HEK293 (cell line): ENCODE measurements around the gene RPEL1.

Experiments
- CTCF ChIA-PET: fragments of 350-600 bp; formaldehyde crosslinking; extraction: SDS; loops from one replicate; lab custom pipeline; 2021; ENCODE audit warnings: antibody characterized with exemption; lab: Yijun Ruan, JAX
- POLR2A ChIA-PET: fragments of 300-600 bp; formaldehyde crosslinking; extraction: SDS; loops from one replicate; lab custom pipeline; 2020; ENCODE audit warnings: antibody characterized with exemption, inconsistent platforms; lab: Yijun Ruan, JAX
- H3K27ac ChIP-seq: fragments of 200-500 bp; sonication (Bioruptor generic); 2 replicates; pipeline ENCODE4 v1.5.1; 2014; ENCODE audit warnings: low read depth, low read length, control low read depth, inconsistent platforms; ENCODE audit errors: extremely low read depth
- H3K36me3 ChIP-seq, 2 experiments: fragments of 200-500 bp in 1 of 2; sonication (Bioruptor generic) in 1 of 2; 1 replicate in 1 of 2; 2 replicates in 1 of 2; pipeline ENCODE4 v1.5.1; 2014 to 2017; ENCODE audit warnings: inconsistent platforms in 2 of 2, low read length in 2 of 2; ENCODE audit not compliant: control insufficient read depth in 2 of 2, insufficient read depth in 1 of 2
- H3K4me1 ChIP-seq: fragments of 200-500 bp; sonication (Bioruptor generic); 2 replicates; pipeline ENCODE4 v1.5.1; 2014; ENCODE audit warnings: mild to moderate bottlenecking, low read length, inconsistent platforms; ENCODE audit not compliant: control insufficient read depth, insufficient read depth
- H3K4me3 ChIP-seq: 2 replicates; pipeline ENCODE4 v1.5.1; 2011; ENCODE audit warnings: low read depth, mild to moderate bottlenecking, control low read depth, low read length, moderate library complexity
- H3K9me3 ChIP-seq: fragments of 200-500 bp; sonication (Bioruptor generic); 2 replicates; pipeline ENCODE4 v1.5.1; 2014; ENCODE audit warnings: low read depth, low read length, inconsistent platforms; ENCODE audit not compliant: control insufficient read depth, insufficient read depth
- CTCF ChIP-seq: fragments of 450-650 bp; formaldehyde crosslinking; IDR thresholded peaks from 2 replicates; pipeline ENCODE4 v1.5.1; 2016; ENCODE audit warnings: missing biosample characterization, missing genetic modification characterization
- FEZF1 ChIP-seq: fragments of 450-650 bp; formaldehyde crosslinking; IDR thresholded peaks from 2 replicates; pipeline ENCODE4 v1.5.1; 2016; ENCODE audit warnings: missing biosample characterization, missing genetic modification characterization
- INSM2 ChIP-seq: fragments of 450-650 bp; formaldehyde crosslinking; IDR thresholded peaks from 2 replicates; pipeline ENCODE4 v1.5.1; 2016; ENCODE audit warnings: missing biosample characterization, missing genetic modification characterization
- KLF7 ChIP-seq: fragments of 450-650 bp; formaldehyde crosslinking; IDR thresholded peaks from 2 replicates; pipeline ENCODE4 v1.5.1; 2016; ENCODE audit warnings: missing biosample characterization, missing genetic modification characterization, borderline replicate concordance
- MYNN ChIP-seq: fragments of 450-650 bp; formaldehyde crosslinking; IDR thresholded peaks from 2 replicates; pipeline ENCODE4 v1.5.1; 2016; ENCODE audit warnings: missing biosample characterization, missing genetic modification characterization, borderline replicate concordance
- MZF1 ChIP-seq: fragments of 450-650 bp; formaldehyde crosslinking; IDR thresholded peaks from 2 replicates; pipeline ENCODE4 v1.5.1; 2017; ENCODE audit warnings: missing biosample characterization, missing genetic modification characterization, borderline replicate concordance
- SP2 ChIP-seq: fragments of 450-650 bp; formaldehyde crosslinking; IDR thresholded peaks from 2 replicates; pipeline ENCODE4 v1.5.1; 2016; ENCODE audit warnings: missing biosample characterization, missing genetic modification characterization
- YY1 ChIP-seq: fragments of 450-650 bp; formaldehyde crosslinking; IDR thresholded peaks from 2 replicates; pipeline ENCODE4 v1.5.1; 2018; ENCODE audit warnings: missing biosample characterization, missing genetic modification characterization
- ZBTB17 ChIP-seq: fragments of 450-650 bp; formaldehyde crosslinking; IDR thresholded peaks from 2 replicates; pipeline ENCODE4 v1.5.1; 2016; ENCODE audit warnings: missing biosample characterization, missing genetic modification characterization
- ZEB2 ChIP-seq: fragments of 450-650 bp; formaldehyde crosslinking; IDR thresholded peaks from 2 replicates; pipeline ENCODE4 v1.5.1; 2016; ENCODE audit warnings: missing biosample characterization, missing genetic modification characterization
- ZNF140 ChIP-seq: fragments of 450-650 bp; formaldehyde crosslinking; IDR thresholded peaks from 2 replicates; pipeline ENCODE4 v1.5.1; 2016; ENCODE audit warnings: missing biosample characterization, missing genetic modification characterization
- ZNF184 ChIP-seq: fragments of 450-650 bp; IDR thresholded peaks from 2 replicates; pipeline ENCODE4 v1.5.1; 2018; ENCODE audit warnings: missing biosample characterization, mild to moderate bottlenecking, missing genetic modification characterization
- ZNF274 ChIP-seq, 2 experiments: fragments of 200-500 bp in 1 of 2; fragments of 450-650 bp in 1 of 2; sonication (Bioruptor generic) in 1 of 2; formaldehyde crosslinking in 1 of 2; IDR thresholded peaks; 2 replicates each; pipeline versions ENCODE4 v1.5.1 to v1.6.1; 2014 to 2016; ENCODE audit warnings: borderline replicate concordance in 1 of 2, inconsistent platforms in 1 of 2, low read length in 1 of 2, missing biosample characterization in 1 of 2, missing genetic modification characterization in 1 of 2
- ZNF311 ChIP-seq: fragments of 450-650 bp; formaldehyde crosslinking; IDR thresholded peaks from 2 replicates; pipeline ENCODE4 v1.5.1; 2017; ENCODE audit warnings: missing biosample characterization, missing genetic modification characterization, borderline replicate concordance
- ZNF341 ChIP-seq: fragments of 450-650 bp; formaldehyde crosslinking; IDR thresholded peaks from 2 replicates; pipeline ENCODE4; 2016; ENCODE audit warnings: low read depth, missing biosample characterization, missing genetic modification characterization
- ZNF366 ChIP-seq: fragments of 450-650 bp; formaldehyde crosslinking; conservative IDR thresholded peaks from 2 replicates; pipeline ENCODE4 v1.5.1; 2016; ENCODE audit warnings: missing biosample characterization, missing genetic modification characterization
- ZNF449 ChIP-seq: fragments of 450-650 bp; formaldehyde crosslinking; IDR thresholded peaks from 2 replicates; pipeline ENCODE4 v1.5.1; 2017; ENCODE audit warnings: missing biosample characterization, mild to moderate bottlenecking, missing genetic modification characterization, moderate library complexity
- ZNF48 ChIP-seq: fragments of 450-650 bp; formaldehyde crosslinking; IDR thresholded peaks from 2 replicates; pipeline ENCODE4 v1.5.1; 2016; ENCODE audit warnings: missing biosample characterization, missing genetic modification characterization
- ZNF529 ChIP-seq: fragments of 450-650 bp; formaldehyde crosslinking; IDR thresholded peaks from 2 replicates; pipeline ENCODE4 v1.5.1; 2017; ENCODE audit warnings: missing genetic modification characterization, missing biosample characterization; ENCODE audit not compliant: insufficient replicate concordance
- ZNF530 ChIP-seq: fragments of 450-650 bp; formaldehyde crosslinking; IDR thresholded peaks from 2 replicates; pipeline ENCODE4 v1.5.1; 2016; ENCODE audit warnings: low read depth, missing biosample characterization, missing genetic modification characterization
- ZNF600 ChIP-seq: fragments of 450-650 bp; formaldehyde crosslinking; IDR thresholded peaks from 2 replicates; pipeline ENCODE4 v1.5.1; 2016; ENCODE audit warnings: missing biosample characterization, missing genetic modification characterization
- ZNF654 ChIP-seq: fragments of 450-650 bp; formaldehyde crosslinking; IDR thresholded peaks from 2 replicates; pipeline ENCODE4 v1.5.1; 2016; ENCODE audit warnings: low read depth, missing biosample characterization, missing genetic modification characterization
- ZNF76 ChIP-seq: fragments of 450-650 bp; formaldehyde crosslinking; IDR thresholded peaks from 2 replicates; pipeline ENCODE4; 2016; ENCODE audit warnings: low read depth, missing biosample characterization, missing genetic modification characterization, borderline replicate concordance
- TF ChIP-seq, protein P1 (sequence below): fragments of 450-650 bp; formaldehyde crosslinking; IDR thresholded peaks from 2 replicates; pipeline ENCODE4 v1.5.1; 2016; ENCODE audit warnings: missing biosample characterization, missing genetic modification characterization, low read depth

Gene RPEL1

DNA sequence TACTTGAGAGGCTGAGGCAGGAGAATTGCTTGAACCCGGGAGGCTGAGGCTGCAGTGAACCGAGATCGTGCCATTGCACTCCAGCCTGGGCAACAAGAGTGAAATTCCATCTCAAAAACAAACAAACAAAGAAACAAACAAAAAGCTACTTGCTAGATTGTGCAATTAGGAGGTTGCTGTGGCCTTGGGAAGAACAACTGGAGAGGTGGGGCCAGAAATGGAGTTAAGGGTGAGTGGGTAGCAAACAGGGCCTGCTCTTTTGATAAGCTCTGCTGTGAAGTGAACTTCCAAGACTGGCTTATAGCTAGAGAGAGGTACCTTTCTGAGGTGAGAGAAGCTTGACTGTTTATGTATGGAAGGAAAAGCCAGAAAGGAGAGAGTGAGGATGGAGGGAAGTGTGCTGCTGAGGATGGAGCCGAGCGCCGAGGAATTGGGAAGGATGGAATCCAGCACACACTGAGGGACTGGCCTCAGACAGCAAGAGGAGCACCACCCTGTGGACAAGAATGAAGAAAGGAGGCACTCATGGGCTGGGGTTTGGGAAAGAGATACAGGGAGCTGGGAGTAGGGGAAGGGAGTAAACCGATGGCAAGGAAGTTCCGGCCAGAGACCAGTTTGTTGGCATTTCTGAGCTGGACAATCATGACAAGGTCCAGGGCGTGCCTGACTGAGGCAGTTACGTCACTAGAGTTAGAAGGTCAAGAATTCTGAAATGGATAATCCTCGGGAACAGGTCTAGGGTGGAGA is 7.0 kb upstream of the RPEL1 start:
- CTCF ChIA-PET: interaction anchor here (0.6 to 1.6 kb wide), 13 partner anchors 10 to 331 kb away, joined by 3 to 9 read pairs (median 3); partner anchors contain the start of gene INA
- Histone ChIP-seq H3K4me1 (peaks cover 6% of the 10 kb centered on the region; the same call in 1 of the 2 replicates), H3K9me3 (no peaks in the 10 kb centered on the region), H3K4me3 (no peak overlapping the region), H3K27ac (no peak overlapping the region), H3K36me3 (no peaks in the 10 kb centered on the region)
- TF ChIP-seq ZNF341 (tag by site-specific recombination) (no peak), ZBTB17 (tag by site-specific recombination) (peak; percentile 74), ZNF311 (tag by site-specific recombination) (no peak), ZNF366 (tag by site-specific recombination) (peak; percentile 44; the same call in 1 of the 2 replicates), ZNF600 (tag by site-specific recombination) (peak; percentile 75; the same call in 1 of the 2 replicates), ZNF654 (peak; percentile 63), CTCF (peak; percentile 63; the same call in 1 of the 2 replicates)
- POLR2A ChIA-PET: interaction anchor here (1.2 kb wide), 2 partner anchors 46 to 321 kb away, joined by 6 read pairs; partner anchors contain the start of gene CNNM2

DNA sequence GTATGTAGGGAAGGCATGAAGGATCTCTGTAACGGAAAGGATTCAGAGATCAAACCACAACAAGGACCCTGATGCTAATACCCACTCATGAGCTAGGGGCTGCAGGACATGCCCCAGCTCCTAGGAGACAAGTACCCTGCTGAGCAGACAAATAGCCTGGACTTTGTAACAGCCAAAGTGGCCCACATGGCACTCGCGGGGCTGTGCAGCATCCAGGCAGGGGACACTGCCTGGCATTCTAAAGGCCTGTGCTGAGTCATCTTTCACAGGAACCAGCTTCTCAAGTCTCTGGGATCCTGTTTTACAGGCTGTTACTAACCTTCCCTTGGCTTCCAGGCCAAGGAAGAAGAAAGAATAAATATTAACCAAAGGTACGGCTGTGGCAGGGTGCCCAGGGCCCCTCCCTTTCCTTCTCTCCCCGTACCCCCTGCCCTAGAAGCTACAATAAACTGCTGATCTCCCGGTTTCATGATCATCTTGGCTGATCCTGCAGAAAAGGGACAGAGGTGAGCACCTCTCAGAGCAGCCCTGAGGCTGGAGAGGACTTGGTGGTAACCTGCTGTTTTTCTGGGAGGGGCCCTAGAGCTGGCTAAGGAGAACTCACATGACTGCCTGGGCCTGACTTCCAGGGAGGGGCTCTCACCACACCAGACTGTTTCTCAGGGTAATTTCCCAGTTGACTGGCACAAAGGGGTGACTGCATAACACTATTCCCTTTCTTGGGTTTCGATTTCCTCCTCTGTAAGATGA is 4.2 kb upstream of the RPEL1 start:
- ChIA-PET POLR2A (interaction anchor here (1.2 kb wide), 1 partner anchor 49 kb away, joined by 7 read pairs; the partner anchor contains the start of gene NT5C2), CTCF (interaction anchor here (0.6 to 1.4 kb wide), 5 partner anchors 50 to 399 kb away, joined by 3 to 7 read pairs (median 3); no protein-coding TSS in a partner anchor)
- no peaks in the 10 kb centered on the region for H3K9me3 ChIP-seq
- H3K27ac ChIP-seq: peak overlapping the region; percentile 58; the same call in 1 of the 2 replicates
- no peak overlapping the region for H3K4me3 ChIP-seq
- no peaks in the 10 kb centered on the region for H3K36me3 ChIP-seq
- peaks cover 6% of the 10 kb centered on the region; the same call in 1 of the 2 replicates for H3K4me1 ChIP-seq
- no peak for TF ChIP-seq SP2 (tag by site-specific recombination)
- no peak for TF ChIP-seq ZNF184
- TF ChIP-seq MYNN (tag by site-specific recombination): no peak
- no peak for TF ChIP-seq KLF7
- no peak for TF ChIP-seq ZNF140
- peak; percentile 48; the same call in 1 of the 2 replicates for TF ChIP-seq ZNF366 (tag by site-specific recombination)
- TF ChIP-seq ZEB2 (tag by site-specific recombination): no peak
- TF ChIP-seq ZBTB17 (tag by site-specific recombination): peak; percentile 93
- no peak for TF ChIP-seq ZNF76 (tag by site-specific recombination)
- no peak for TF ChIP-seq FEZF1 (tag by site-specific recombination)
- TF ChIP-seq ZNF529 (tag by site-specific recombination): no peak
- no peak for TF ChIP-seq MZF1
- TF ChIP-seq YY1 (tag by site-specific recombination): no peak
- TF ChIP-seq INSM2 (tag by site-specific recombination): no peak
- peak; percentile 93 for TF ChIP-seq ZNF449 (tag by site-specific recombination)
- TF ChIP-seq ZNF530 (tag by site-specific recombination): no peak
- TF ChIP-seq ZNF48 (tag by site-specific recombination): no peak
- TF ChIP-seq ZNF274 (IDR thresholded peaks at IDR 0.05; ENCODE audit: low read length): no peak
- TF ChIP-seq ZNF274 (tag by site-specific recombination; IDR thresholded peaks at IDR 0.05; ENCODE audit: borderline replicate concordance): 0 out of 2 replicates have a peak, but pooled peaks have one; percentile 10
- TF ChIP-seq, protein P1, sequence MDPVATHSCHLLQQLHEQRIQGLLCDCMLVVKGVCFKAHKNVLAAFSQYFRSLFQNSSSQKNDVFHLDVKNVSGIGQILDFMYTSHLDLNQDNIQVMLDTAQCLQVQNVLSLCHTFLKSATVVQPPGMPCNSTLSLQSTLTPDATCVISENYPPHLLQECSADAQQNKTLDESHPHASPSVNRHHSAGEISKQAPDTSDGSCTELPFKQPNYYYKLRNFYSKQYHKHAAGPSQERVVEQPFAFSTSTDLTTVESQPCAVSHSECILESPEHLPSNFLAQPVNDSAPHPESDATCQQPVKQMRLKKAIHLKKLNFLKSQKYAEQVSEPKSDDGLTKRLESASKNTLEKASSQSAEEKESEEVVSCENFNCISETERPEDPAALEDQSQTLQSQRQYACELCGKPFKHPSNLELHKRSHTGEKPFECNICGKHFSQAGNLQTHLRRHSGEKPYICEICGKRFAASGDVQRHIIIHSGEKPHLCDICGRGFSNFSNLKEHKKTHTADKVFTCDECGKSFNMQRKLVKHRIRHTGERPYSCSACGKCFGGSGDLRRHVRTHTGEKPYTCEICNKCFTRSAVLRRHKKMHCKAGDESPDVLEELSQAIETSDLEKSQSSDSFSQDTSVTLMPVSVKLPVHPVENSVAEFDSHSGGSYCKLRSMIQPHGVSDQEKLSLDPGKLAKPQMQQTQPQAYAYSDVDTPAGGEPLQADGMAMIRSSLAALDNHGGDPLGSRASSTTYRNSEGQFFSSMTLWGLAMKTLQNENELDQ (tag by site-specific recombination): no peak
